H1 (cell line): ENCODE data around the gene CEP104. TPM values are rescaled to one million over a fixed set of nuclear protein-coding genes. Genes with fewer than 3 reads are reported as not detected.

ENCODE experiments used
- JUND ChIP-seq: IDR thresholded peaks from 2 replicates; pipeline ENCODE4 v1.6.1; 2011; ENCODE audit warnings: mild to moderate bottlenecking, improper control_type of control experiment, low read length
- polyA plus RNA-seq, 7 experiments: library from polyadenylated mRNA; depleted of rRNA in 3 of 7; stranded (reverse) in 5 of 7; unstranded in 2 of 7; fragments of >200 nt in 5 of 7; fragments of 200-250 nt in 2 of 7; gene quantifications; 1 replicate in 5 of 7; 2 replicates in 1 of 7; 4 replicates in 1 of 7; pipeline versions ENCODE4 v1.2.1 to v1.2.3, GENCODE V29; 2011 to 2013; ENCODE audit warnings: missing spikeins in 2 of 7, mixed read lengths in 2 of 7
- total RNA-seq: library from RNA; stranded (reverse); fragmentation: NEBNext Ultra II Directional; extraction: Animal tissue kit (Norgen Biotek cat#: 25700); gene quantifications from 2 replicates; pipeline ENCODE4 v1.2.1, GENCODE V29; 2021

CEP104 gene
- total and polyA plus RNA-seq, 2 of the 8 experiments (the other 6 are each of a cell fraction or from before 2014, with no cell fraction given) = 8.0 to 43.9 TPM

DNA sequence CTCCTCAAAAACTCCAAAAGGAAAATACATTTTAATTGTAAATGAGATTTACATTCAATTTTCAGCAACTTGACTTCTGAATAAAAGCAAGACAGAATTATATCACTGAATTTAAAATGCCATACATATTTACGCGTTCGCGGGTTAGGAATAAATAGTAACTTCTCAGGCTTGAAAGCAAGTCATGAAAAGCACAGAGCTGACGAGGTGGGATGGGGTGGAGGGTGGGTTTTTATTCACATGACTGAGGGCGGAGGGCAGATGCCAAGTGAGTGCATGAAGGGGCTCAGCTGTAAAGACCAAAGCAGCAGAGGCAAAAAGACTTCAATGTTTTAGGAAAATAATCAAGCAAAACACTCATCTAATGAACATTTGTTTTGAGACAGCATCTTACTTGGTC lies 5.7 kb downstream of the CEP104 start (continued):
- TF ChIP-seq JUND = no peak
